ENCODE data around the gene CDC42BPA. TPM values are rescaled to one million over a fixed set of nuclear protein-coding genes. Genes with fewer than 3 reads are reported as not detected.

The CDC42BPA gene
- total and polyA plus RNA-seq, 2 of the 8 experiments (the other 6 are each of a cell fraction or from before 2014, with no cell fraction given) = 7.1 to 28.5 TPM

DNA sequence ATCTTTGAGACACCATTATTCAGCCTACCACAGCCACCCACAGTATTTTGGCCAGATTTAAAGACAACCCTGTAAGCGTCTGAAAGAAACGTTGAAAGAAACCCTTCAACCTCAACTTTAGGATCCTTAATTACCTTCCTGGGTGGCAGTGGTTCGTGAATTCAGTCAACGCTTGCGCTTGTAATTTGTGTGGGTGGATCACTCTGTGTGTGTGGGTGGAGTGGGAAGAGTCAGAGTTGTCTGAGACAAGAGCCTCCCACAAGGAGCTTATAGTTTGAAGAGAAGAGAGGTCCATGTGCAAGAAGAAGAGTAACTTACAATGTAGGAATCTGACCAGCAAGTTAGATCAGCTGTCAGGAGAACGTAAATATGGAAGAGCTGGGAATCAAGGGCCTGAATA, 369.8 kb downstream of the CDC42BPA start:
- H3K23me2 ChIP-seq (ENCODE audit: low read depth, low read length) = no peaks in the 10 kb centered on the region; the same call in 1 of the 2 replicates
- DNase-seq (ENCODE audit: low read depth in 1 of 2, low spot score in 2 of 2) = no peak
- 91% methylated on average over 6 of the region's 6 CpGs; no CpG with 5 or more reads in 1 of the 2 experiments for WGBS, 2 experiments (ENCODE audit: extremely low coverage in 1 of 2, insufficient coverage in 1 of 2, insufficient read length in 1 of 2, insufficient replicate concordance in 2 of 2, low coverage in 1 of 2, low lambda C conversion rate in 2 of 2, missing lambda C conversion rate in 1 of 2)
- H3K4me3 ChIP-seq (ENCODE audit: extremely low read depth in 1 of 4, insufficient read depth in 2 of 4, low read depth in 3 of 4, low read length in 4 of 4) = no peak overlapping the region
- H3K79me1 ChIP-seq (ENCODE audit: low read depth, low read length) = peaks cover 8% of the 10 kb centered on the region
- no peaks in the 10 kb centered on the region for H3K36me3 ChIP-seq (ENCODE audit: control insufficient read depth in 2 of 4, insufficient read depth in 4 of 4, low read length in 3 of 4)
- no peak overlapping the region for H2BK120ac ChIP-seq (replicated peaks; ENCODE audit: low read depth, low read length)
- no peak overlapping the region for H2AFZ ChIP-seq (ENCODE audit: low read length)
- peaks cover 0 to 63% of the 10 kb centered on the region in 2 experiments; a peak in 2 of 4 replicates for H3K79me2 ChIP-seq (ENCODE audit: control insufficient read depth in 1 of 2, insufficient read depth in 2 of 2, low read length in 2 of 2)
- POLR2A ChIA-PET (ENCODE audit: partially characterized antibody) = interaction anchor here (3.6 kb wide), 1 partner anchor 9 kb away, joined by 18 read pairs; the partner anchor contains the start of gene COQ8A
- H3K56ac ChIP-seq (replicated peaks; ENCODE audit: insufficient read length, low read depth, low read length) = no peak overlapping the region
- TF ChIP-seq BCL11A (IDR thresholded peaks at IDR 0.05; ENCODE audit: low read depth in 2 of 2, low read length in 2 of 2) (no peak), SP4 (IDR thresholded peaks at IDR 0.05; ENCODE audit: low read length) (no peak), NANOG (IDR thresholded peaks at IDR 0.05; ENCODE audit: insufficient read depth, low read depth, low read length, poor library complexity, severe bottlenecking) (no peak), PHF8 (conservative IDR thresholded peaks at IDR 0.05; ENCODE audit: low read depth, low read length) (no peak), BRCA1 (IDR thresholded peaks at IDR 0.05; ENCODE audit: low read depth, low read length) (no peak), KDM4A (IDR thresholded peaks at IDR 0.05; ENCODE audit: low read depth, low read length, severe bottlenecking) (no peak)
- no peak overlapping the region for H2AK5ac ChIP-seq (ENCODE audit: low read depth, low read length)
- H2BK12ac ChIP-seq (ENCODE audit: low read depth, low read length) = no peak overlapping the region
- H3K9ac ChIP-seq (replicated peaks in 1 of 4; ENCODE audit: extremely low read depth in 1 of 4, low read depth in 3 of 4, low read length in 3 of 4) = no peak overlapping the region
- H3K18ac ChIP-seq (ENCODE audit: extremely low read depth, low read length) = no peak overlapping the region
- peaks cover 0 to 6% (median 2%) of the 10 kb centered on the region in 4 experiments; a peak in 4 of 7 replicates for H3K4me1 ChIP-seq (replicated peaks in 1 of 4; ENCODE audit: control insufficient read depth in 3 of 4, insufficient read depth in 4 of 4, low read length in 3 of 4)
- no peaks in the 10 kb centered on the region for H3K27me3 ChIP-seq (replicated peaks in 1 of 4; ENCODE audit: control insufficient read depth in 3 of 4, extremely low read depth in 1 of 4, insufficient read depth in 3 of 4, low read length in 3 of 4)
- no peak overlapping the region for H4K91ac ChIP-seq (replicated peaks; ENCODE audit: insufficient read length, low read length)
- H4K5ac ChIP-seq (ENCODE audit: insufficient read length, low read depth, low read length) = no peak overlapping the region
- no peak overlapping the region for H3K23ac ChIP-seq (ENCODE audit: insufficient read length)
- no peak overlapping the region for H2BK5ac ChIP-seq (ENCODE audit: low read depth, low read length)
- no peak overlapping the region for H2BK20ac ChIP-seq (ENCODE audit: low read length)
- CTCF ChIA-PET (ENCODE audit: partially characterized antibody) = interaction anchor here (0.9 kb wide), 1 partner anchor 8 kb away, joined by 3 read pairs; the partner anchor contains the start of gene COQ8A
- peaks cover 4 to 5% of the 10 kb centered on the region in 2 experiments for H4K20me1 ChIP-seq (replicated peaks in 1 of 2; ENCODE audit: control insufficient read depth in 1 of 2, insufficient read depth in 2 of 2, low read length in 2 of 2)
- no peak overlapping the region for H3K14ac ChIP-seq (ENCODE audit: insufficient read length)
- no peak overlapping the region for H3K4ac ChIP-seq (replicated peaks; ENCODE audit: insufficient read length, low read depth, low read length)
- H2BK15ac ChIP-seq (ENCODE audit: low read length) = no peak overlapping the region
- no peak overlapping the region for H3K27ac ChIP-seq (ENCODE audit: low read depth, low read length)
- no peak overlapping the region for H3K4me2 ChIP-seq (ENCODE audit: insufficient read depth in 1 of 2, low read depth in 2 of 2, low read length in 2 of 2)
- no peak overlapping the region for H4K8ac ChIP-seq (ENCODE audit: extremely low read depth, insufficient read depth, low read length)
- no peak for FAIRE-seq
- no peaks in the 10 kb centered on the region; a peak in 1 of 4 replicates for H3K9me3 ChIP-seq (ENCODE audit: insufficient read depth in 2 of 2, low read depth in 1 of 2, low read length in 1 of 2)

Data from H1 (cell line).